Stimulated activated CD4-positive, alpha-beta T cell treated with anti-CD3 and anti-CD28 coated beads, Interleukin-2, amount 100 ng/mL, for 24 hours (primary cell): ENCODE results near the gene CUL2.
"Not testable (repeated sequence)": the region's sequence is repeated elsewhere in the genome, so short reads cannot be mapped to it uniquely, and the experiment has no call there.

Source experiments
- DNase-seq, 2 donors: peaks; one replicate each; pipeline ENCODE4 v3.0.0-alpha.2; 2020

The CUL2 gene

DNA sequence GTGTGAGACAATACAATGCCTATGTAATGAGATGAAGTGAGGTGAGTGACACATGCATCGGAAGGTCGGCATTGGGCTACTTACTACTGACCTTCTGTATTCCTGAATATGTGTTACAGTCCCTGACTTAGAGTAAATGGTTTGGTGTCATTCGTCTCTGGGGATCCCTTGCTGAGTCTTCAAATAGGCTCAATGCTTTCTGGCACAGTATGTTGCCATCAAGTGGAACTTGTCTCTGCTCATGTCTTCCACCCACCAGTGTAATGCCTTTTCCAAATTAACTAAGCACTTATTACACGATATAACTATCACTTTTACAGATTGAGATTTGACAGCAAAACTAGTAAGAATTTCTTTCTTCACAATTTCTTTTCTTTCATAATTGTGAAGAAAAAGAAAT lies 10.9 kb downstream of the CUL2 start:
- DNase-seq: no peak

DNA sequence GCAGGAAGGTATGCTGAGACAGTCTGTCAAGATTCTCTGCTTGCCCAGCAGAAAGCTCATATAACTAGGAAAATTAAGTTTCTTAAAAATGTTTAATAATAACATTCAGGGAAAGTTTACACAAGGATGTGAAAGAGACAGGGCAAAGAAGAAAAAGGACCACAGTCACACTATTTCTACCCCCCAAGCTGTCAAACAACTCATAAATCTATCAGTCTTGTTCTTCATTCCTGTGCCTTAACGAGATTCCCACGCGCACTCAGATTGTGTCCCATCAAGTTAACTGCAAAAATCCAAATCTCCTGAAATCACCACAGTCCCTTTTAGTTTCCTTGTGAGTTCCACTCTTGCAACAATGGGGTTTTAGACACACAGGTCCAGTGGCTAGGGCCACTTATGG lies 14.9 kb downstream of the CUL2 start:
- DNase-seq: no peak

DNA sequence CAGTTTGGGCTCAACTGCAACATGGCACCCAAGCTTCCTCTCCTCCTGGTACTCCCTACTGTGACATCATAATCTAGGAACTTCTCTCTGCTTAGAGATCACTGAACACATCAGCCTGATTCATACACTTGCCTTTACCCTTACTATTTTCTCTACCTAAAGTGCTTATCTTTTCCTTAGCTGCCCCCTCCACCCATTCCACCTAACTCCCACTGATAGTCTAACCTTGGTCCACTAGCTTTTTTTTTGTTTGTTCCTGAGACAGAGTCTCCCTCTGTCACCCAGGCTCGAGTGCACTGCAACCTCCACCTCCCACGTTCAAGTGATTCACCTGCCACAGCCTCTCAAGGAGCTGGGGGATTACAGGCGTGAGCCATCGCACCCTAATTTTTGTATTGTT lies 15.9 kb downstream of the CUL2 start:
- DNase-seq: no peak

DNA sequence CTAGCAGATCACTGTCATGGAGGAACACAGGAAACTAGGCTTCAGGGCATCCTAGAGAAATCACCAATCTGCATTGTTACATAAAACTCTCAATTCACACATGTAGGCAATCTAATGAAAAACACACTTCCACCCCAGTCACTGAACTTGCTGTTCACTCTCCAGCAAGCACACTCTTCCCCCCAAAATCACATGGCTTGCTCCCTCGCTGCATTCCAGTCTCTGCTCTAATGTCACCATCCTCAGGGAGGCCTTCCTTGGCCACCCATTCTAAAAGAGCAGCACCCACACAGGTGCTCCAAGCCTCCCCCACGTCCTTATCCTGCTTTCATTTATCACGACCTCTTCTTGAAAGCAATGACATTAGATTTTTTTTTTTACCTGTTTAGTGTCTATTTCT lies 19.6 kb downstream of the CUL2 start:
- no peak for DNase-seq

DNA sequence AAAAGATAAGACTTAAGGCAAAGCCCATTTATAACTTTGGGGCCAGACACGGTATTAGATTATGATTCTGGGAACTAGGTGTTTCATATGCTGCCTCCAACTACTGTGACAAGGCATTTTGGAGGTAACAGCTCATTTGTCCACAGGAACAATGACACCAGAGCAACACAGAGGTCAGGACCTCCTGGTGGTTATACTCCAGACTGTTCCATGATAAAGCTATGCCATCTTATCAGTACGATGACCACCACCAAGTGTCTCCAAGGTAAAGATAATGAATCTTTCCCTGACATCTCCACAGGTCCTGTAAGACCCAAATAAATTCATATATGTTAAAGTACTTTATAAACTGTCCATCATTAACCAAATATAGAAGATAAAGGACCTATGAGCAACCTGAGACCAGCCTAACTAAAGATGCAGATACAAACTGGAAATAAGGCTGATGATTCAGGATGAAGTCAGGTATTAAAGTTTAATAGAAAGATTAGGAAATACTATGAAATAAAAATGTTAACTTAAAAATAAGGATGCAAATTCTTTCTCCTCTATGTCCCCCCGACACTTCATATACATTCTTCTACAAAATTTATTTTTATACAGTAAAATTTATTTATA lies 26.2 kb downstream of the CUL2 start:
- DNase-seq: no peak

DNA sequence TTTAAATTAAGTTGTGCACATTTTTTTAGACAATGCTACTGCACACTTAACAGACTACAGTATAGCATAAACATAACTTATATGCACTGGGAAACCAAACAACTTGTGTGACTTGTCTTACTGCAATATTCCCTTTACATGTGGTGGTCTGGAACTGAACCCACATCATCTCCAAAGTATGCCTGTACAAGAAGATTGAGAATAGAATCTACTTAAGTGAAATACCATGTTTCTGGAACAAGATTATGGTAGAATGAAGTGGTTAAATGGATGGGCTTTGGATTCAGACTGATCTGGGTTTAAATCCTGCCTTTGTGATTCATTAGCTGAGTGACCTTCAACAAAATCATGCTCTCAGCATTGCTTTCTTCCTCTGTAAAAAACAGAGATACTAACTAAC lies 30.7 kb downstream of the CUL2 start:
- no peak for DNase-seq

DNA sequence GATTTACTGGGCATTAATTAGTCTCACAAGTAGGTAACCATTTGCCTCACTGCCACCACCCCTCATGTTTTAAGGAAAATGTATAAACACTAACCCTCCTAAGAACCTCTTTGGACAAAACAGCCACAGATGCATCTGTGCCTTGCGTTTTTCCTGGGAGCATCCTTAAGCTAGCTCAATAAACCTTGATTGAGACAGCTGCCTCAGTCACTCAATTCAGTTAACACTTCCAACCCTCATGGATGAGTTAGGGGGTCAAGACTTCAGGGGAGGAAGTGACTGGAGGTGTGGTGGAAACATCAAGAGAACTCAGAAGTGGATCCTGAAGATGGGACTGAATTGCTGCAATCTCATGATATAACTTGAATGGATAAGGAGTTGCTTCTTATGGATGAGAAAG lies 31.5 kb downstream of the CUL2 start:
- no peak for DNase-seq

DNA sequence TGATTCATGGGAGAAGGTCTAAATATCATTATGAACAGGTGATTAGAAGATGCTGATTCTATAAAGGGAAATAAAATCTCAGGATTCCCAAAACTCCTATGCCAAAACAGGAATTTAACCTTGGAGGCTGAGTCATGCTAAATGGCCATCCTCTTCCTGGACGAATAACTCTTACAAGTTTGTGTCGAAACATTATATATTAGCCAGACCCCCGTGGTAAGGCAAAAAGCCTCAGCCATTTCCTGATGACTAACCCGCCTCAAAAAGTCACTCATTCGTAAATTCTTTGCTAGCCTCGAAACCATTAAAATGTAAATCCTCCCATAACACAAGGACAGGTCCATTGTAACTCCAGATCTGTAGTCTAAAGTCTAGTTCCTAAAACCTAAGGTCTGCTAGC lies 32.0 kb downstream of the CUL2 start:
- DNase-seq: no peak

DNA sequence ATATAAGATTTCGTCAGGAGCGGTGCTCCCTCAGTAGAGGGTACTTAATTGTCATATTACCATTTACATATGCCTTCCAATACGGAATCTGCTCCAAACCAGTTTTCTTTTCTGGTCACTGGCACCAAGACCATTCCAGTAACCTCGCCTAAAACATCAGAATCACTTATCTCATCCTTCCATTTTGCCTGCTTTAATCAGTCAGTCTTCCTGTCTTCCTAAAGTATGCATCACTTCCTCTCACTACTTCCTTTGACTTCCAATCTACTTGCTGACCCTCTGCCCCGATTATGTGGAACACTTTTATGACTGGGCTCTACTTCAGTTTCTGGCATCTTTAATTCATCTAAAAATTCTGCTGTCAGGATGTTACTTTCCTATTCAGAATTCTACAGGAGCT lies 33.5 kb downstream of the CUL2 start:
- no peak for DNase-seq

DNA sequence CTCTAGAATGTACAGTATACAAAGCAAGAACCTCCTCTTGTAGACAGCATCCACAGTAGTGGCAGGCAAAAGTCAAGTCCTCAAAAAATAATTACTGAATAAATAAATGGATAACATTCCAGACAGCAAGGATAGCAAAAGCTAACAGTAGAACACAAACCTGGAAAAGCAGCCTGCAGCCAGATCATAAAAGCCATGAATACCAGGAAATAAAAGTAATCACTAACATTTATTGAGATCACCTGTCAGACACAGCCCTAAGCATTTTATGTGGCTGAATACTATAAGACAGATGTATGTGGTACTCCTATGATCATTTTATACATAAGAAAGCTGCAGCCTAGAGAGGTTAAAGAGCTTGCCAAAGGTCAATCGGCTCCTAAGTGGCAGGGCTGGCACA lies 34.0 kb downstream of the CUL2 start:
- no peak for DNase-seq

DNA sequence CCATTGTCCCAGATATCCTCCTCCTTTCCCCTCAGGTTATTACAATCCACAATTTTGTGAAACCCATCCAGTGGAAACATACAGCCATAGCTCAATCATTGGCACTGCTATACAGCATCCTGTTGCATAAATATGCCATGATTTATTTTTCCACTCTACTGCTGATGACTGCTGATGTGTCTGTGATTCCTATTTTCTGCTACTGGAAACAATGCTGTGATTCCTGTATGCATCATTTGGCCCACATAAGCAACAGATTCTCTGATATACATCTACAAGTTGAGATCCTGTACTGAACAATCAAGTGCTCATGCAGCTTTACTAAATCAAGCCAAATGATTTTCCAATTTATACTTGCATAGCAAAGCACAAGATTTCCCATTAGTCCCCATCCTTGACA lies 39.6 kb downstream of the CUL2 start:
- DNase-seq: no peak

DNA sequence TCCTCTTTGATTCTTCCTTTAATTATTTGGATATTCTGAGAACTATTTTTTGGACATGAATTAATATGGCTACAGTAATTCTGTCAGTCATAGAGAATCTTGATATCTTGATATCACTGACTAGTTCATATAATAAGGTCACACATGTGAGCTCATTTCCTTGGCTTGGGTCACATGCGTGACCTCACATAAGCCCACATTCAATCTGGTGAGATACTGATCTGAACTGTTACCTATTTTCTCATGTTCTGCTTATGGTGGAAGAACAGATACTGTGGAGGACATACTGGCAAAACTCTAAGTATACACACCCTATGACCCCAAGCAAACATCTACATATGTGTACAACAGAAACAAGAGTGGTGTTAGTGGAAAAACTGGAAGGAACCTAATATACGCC lies 44.1 kb downstream of the CUL2 start:
- DNase-seq: no peak

DNA sequence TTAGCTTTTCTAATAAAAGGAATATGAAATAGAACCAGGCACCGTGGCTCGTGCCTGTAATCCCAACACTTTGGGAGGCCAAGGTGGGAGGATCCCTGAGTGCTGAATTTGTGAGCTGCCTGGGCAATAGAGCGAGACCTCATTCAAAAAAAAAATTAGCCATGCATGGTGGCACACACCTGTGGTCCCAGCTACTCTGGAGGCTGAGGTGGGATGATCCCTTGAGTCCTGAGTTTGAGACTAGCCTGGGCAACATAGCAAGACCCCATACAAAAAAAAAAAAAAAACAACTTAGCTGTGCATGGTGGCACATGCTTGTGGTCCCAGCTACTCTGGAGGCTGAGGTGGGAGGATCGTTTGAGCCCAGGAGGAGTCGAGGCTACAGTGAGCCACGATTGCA lies 44.9 kb downstream of the CUL2 start:
- DNase-seq: not testable (repeated sequence)

DNA sequence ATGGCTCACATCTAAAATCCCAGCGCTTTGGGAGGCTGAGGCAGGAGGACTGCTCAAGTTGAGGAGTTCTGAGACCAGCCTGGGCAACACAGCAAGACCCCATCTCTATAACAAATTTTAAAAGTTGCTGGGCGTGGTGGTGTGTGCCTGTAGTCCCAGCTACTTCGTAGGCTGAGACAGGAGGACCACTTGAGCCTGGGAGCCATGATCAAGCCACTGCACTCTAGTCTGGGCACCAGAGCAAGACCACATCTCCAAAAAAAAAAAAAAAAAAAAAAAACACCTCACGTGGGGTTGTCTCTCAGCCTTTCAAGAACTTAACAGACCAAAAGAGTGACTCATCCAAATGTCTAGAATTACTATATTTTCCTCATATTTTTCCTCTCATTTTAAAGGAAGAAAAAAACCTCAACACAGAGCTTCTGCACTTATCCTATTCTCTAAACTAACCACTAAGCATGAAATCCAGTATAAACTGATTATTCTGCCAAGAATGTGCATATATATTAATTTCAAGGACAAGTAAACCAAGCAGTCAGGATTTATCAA lies 46.3 kb downstream of the CUL2 start:
- no peak for DNase-seq

DNA sequence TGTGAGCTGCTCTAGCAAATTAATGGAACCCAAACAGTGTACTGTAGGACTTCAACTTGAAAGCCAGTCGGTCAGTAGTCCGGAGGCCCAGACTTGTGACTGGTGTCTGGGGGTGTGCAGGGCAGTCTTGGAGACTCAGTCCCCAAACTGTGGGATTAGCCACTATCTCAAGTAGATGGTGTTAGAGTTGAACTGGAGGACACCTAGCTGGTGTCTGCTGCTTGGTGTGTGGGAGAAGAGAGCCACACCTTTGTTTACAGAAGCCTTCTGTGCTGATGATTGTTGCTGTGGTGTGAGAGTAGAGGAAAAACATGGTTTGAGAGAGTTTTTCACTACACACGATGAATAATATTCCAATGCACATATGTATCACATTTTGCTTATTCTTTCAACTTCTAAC lies 47.4 kb downstream of the CUL2 start:
- no peak for DNase-seq

DNA sequence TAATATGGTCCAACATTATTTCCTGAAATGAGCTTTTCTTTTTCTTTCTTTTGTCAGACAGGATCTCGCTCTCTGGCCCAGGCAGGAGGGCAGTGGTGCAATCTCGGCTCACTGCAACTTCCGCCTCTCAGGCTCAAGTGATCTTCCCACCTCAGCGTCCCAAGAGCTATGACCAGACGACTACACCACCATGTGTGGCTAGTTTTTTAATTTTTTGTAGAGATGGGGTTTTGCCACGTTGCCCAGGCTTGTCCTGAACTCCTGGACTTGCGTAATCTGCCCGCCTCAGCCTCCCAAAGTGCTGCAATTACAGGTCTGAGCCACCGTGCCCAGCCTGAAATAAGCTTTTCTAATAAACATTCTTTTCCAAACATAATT lies 48.6 kb downstream of the CUL2 start:
- no peak for DNase-seq

DNA sequence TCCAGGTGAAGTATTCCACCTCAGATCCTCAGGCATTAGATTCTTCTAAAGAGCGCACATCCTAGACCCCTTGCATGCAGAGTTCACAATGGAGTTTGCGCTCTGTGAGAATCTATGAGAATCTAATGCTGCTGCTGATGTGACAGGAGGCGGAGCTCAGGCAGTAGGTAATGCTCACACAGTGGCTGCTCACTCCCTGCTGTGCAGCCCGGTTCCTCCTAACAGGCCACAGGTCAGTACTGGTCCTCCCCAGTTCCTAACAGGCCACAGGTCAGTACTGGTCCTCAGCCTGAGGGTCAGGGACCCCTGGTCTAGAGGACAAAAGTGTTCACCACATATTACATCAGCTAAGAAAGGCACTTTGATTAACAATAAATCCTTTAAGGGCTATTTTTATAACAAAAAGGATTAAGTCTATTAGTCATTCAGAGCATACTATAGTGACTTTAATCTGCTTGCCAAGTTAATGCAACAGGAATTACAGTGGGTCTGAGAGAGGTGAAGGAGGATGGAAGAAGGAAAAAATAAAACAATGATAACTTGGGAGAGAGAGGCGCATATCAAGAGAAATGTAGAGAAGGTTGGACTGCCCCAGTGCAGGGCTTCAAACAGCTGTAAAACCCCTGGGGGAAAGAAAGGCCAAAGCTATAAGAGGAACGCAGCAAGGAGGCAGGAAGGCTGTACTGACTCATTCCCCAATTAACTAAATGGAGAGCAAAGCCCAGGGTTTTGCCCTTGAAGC lies 49.2 kb downstream of the CUL2 start:
- DNase-seq: no peak

DNA sequence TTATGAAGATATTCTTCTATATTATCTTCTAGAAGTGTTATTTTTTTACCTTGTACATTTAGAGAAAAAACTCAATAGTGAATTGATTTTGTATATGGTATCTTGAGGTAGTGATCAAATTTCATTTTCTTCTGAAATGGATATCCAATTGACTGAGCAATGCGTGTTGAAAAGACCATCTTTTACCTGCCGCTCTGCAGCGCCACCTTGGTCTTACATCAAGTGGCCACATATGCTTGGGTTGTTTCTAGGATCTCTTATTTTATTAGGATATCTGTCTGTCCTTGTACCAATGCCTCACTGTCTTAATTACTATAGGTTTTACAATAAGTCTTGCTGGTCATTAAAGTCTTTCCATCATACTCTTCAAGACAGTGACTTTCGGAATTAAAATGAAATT lies 53.0 kb downstream of the CUL2 start:
- DNase-seq: no peak

DNA sequence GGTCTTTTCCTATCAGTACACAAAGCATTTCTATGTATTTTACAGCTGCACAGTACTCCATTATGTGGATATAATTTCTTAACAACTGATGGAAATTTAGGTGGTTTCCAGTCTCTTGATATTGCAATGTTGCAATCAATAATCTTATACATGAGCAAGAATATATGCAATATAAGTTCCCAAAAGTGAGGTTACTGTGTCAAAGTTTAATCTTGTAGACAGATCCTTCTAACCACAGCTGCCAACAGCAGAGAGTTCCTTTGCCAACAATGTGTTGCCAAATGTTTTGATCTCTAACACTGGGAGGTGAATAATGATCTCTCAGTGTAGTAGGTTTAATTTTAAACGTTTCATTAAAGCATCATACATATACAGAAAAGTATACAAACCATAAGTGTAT lies 54.5 kb downstream of the CUL2 start:
- no peak for DNase-seq

DNA sequence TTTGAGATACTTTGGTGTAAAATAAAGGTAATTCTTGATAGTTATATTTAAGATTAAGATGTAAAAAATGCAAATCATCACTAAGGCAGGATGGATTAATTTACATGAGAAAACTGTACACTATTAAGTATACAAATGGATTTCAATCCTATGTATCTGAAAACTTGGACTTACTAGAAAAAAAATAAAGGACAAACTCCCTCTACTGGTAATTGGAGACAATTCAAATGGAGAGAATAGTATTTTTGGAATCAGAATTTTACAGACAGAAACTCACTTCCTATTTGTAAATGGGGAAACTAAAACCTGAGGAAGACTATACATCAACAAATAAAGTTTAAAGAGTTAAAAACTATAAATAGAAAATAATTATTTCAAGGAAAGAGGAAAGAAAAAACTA lies 62.6 kb downstream of the CUL2 start:
- DNase-seq: no peak

DNA sequence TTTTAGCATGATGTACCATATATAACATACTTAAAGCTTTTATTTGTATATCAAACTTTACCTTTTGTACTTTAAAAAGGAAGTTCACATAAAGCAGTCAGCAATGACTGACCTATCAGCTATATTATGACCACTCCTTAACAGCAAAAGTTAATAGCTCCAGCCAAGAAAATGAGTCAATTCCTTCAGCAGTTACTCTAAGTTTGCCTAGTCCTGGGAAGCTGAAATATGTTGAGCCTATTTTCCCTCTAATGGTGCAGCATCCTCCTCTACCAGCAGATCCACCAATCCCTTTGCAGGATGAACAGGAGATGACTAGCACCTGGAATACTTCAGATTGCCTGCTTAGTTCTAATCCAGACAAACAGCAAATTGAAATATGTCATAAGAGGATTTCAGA lies 64.2 kb downstream of the CUL2 start:
- DNase-seq: no peak

DNA sequence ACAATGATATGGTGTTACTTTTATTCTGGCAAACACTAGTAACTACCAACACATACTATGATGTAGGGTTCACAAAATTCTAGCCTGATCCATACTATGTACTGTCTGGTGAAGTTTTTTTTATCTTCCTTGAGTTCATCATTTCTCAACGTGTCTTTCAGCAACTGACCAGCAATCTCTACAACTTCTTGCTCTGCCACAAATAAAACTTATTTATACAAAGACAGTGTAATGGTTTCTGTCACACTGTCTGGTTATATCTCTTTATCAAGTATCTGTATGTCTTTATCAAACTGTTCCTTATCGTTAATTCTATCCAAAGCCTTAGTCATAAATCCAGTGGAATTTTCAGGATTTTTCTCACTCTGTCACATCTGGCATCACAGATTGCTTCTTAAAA lies 69.7 kb downstream of the CUL2 start:
- DNase-seq: no peak

DNA sequence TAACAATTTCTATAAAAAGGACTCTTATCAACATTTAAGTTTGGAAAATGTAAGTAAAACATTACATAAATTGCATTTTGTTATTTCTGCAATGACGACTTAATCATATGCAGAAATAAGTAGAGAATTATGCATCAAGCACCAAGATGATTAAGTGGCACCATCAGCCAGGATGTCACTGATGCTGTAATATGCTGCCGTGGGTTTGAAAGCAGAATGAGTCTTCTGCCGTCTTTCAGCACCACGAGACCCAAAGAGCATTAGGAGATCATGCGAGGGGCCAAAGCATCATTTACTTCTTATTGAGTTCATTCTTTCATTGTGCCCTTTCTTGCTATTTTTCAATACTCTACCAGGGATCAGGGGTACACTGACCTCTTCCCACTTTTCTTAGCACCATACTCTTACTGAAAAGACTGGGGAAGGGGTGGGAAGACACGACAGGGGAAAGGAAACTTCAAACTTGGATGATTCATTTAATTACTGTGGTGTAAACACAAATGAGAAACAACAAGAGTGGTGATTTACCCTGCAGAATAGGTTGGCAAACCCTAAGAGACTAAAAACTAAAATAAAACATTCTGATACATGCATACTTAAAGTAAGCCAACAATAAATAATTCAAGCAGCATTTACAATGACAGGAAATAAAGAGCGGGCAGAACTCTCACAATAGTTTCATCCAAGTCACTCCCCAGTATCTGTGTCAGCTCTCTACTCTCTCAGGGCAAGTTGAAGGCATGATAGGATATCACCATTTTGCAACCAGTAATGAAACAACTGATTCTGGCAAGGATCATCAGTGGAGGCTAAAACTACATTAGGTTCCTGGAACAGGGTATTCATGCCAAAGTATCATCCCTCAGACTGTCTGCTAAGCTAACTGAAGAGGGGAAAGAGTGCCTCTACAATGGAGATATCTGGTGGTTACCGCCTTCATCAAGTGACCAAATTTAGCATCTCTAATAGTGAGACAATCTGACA lies 70.8 kb downstream of the CUL2 start:
- DNase-seq: no peak

DNA sequence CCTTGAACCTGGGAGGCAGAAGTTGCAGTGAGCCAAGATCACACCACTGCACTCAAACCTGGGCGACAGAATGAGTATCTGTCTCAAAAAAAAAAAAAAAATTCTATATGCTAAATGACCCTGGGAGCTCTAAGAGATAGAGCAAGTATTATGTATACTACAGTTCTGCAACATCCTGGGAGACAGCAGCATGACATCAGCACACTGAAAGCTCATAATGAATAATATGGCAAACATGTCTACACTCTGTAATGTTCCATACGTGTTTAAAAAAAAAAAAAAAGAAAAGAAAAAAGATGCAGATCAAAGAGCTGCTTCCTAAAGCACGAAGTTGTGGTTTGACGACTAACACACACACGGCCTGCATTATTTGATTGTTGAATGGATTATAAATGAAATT lies 72.5 kb downstream of the CUL2 start:
- DNase-seq: no peak
